Upper lobe of right lung (tissue), 1 donor: ENCODE results near the gene CC2D1A. TPM values are rescaled to one million over a fixed set of nuclear protein-coding genes. Genes with fewer than 3 reads are reported as not detected.

ENCODE experiments used
- ATAC-seq: fragments of 200-7000 bp; cut with Tn5 transposase; one replicate; pipeline ENCODE4 v1.9.1; 2020; ENCODE audit warnings: mild to moderate bottlenecking, moderate library complexity
- DNase-seq: peaks from one replicate; pipeline ENCODE4 v3.0.0-alpha.2; 2020
- H3K27ac ChIP-seq: fragments of 200-600 bp; one replicate; pipeline ENCODE4 v1.8.0; 2022
- H3K27me3 ChIP-seq: fragments of 200-600 bp; one replicate; pipeline ENCODE4 v1.8.0; 2022; ENCODE audit warnings: mild to moderate bottlenecking
- H3K36me3 ChIP-seq: fragments of 200-600 bp; one replicate; pipeline ENCODE4 v1.8.0; 2022
- H3K4me1 ChIP-seq: fragments of 200-600 bp; one replicate; pipeline ENCODE4 v1.8.0; 2022
- H3K4me3 ChIP-seq: fragments of 200-600 bp; one replicate; pipeline ENCODE4 v1.8.0; 2022; ENCODE audit warnings: mild to moderate bottlenecking
- H3K9me3 ChIP-seq: fragments of 200-600 bp; one replicate; pipeline ENCODE4 v1.8.0; 2022
- intact Hi-C: fragments of 100-400 bp; cut with DNase I; formaldehyde crosslinking; loops from one replicate; pipeline ENCODE4 v1.11.0; 2022
- total RNA-seq: library from RNA; stranded (reverse); fragmentation: NEBNext Ultra II Directional; extraction: Animal tissue kit (Norgen Biotek cat#: 25700); gene quantifications from one replicate; pipeline ENCODE4 v1.2.1, GENCODE V29; 2021
- TF ChIP-seq, protein P1 (sequence below): fragments of 200-600 bp; IDR thresholded peaks from one replicate; pipeline ENCODE4 v1.8.0; 2022; ENCODE audit warnings: antibody characterized with exemption
- donor health status: DM: no; HTN: yes; CAD: no; lungs with severe emphysema.

Gene CC2D1A
- total RNA-seq, 1 donor from 2014 or later: 28.9 TPM

DNA sequence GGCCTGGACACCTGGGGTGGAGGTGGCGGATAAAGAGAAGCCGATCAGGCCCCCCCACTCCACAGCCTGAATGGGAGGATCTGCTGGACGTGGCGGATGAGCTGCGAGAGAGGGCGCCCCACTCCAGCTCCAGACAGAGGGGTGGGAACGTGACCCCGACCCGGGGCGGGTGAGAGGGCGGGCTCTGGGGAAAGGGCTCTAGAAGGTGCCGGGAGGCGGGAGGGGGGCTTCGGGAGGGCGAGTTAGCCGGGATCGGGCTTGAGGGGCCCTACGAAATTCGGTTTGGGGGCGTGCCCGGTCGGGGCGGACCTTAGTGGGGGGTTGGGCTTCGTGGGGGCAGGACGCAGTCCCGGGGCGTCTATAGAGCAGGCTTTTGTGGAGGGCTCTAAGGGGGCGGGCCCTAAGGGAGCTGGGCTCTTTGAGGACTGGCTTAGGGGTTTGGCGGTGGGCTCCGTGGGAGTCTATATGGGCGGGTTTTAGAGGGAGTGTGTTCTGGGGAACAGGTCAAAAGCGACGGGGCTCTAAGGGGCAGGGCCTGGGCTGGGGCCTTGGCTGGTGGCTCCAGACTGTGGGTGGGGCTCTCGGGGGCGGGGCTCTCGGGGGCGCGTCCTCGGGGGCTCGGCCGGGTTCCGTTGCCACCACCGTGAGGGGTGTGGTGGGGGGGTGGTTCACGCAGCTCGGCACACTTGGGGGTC, 33.2 kb upstream of the CC2D1A start:
- TF ChIP-seq, protein P1, sequence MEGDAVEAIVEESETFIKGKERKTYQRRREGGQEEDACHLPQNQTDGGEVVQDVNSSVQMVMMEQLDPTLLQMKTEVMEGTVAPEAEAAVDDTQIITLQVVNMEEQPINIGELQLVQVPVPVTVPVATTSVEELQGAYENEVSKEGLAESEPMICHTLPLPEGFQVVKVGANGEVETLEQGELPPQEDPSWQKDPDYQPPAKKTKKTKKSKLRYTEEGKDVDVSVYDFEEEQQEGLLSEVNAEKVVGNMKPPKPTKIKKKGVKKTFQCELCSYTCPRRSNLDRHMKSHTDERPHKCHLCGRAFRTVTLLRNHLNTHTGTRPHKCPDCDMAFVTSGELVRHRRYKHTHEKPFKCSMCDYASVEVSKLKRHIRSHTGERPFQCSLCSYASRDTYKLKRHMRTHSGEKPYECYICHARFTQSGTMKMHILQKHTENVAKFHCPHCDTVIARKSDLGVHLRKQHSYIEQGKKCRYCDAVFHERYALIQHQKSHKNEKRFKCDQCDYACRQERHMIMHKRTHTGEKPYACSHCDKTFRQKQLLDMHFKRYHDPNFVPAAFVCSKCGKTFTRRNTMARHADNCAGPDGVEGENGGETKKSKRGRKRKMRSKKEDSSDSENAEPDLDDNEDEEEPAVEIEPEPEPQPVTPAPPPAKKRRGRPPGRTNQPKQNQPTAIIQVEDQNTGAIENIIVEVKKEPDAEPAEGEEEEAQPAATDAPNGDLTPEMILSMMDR: peak; percentile 16
- ATAC-seq: peak; percentile 58
- Histone ChIP-seq H3K27ac (no peak overlapping the region), H3K4me1 (no peaks in the 10 kb centered on the region), H3K27me3 (no peaks in the 10 kb centered on the region), H3K4me3 (peak overlapping the region; percentile 33), H3K36me3 (no peaks in the 10 kb centered on the region), H3K9me3 (no peaks in the 10 kb centered on the region)
- no peak for DNase-seq
- intact Hi-C loops: no loop called here

GRCh38 chr19:13873834-13874515, 32.0 kb upstream of the CC2D1A start:
- ATAC-seq: no peak
- H3K27ac ChIP-seq: no peak overlapping the region
- no peak overlapping the region for H3K4me3 ChIP-seq
- DNase-seq: no peak
- TF ChIP-seq, protein P1: no peak
- no peaks in the 10 kb centered on the region for H3K27me3 ChIP-seq
- no peaks in the 10 kb centered on the region for H3K36me3 ChIP-seq
- H3K9me3 ChIP-seq: no peaks in the 10 kb centered on the region
- intact Hi-C loops: no loop called here
- no peaks in the 10 kb centered on the region for H3K4me1 ChIP-seq

- H3K27me3 ChIP-seq: no peaks in the 10 kb centered on the region
- no peaks in the 10 kb centered on the region for H3K9me3 ChIP-seq
- intact Hi-C loops: no loop called here
- ATAC-seq (no peak), DNase-seq (no peak)
- H3K4me1 ChIP-seq: peaks cover 11% of the 10 kb centered on the region
- H3K4me3 ChIP-seq: no peak overlapping the region
- TF ChIP-seq, protein P1: no peak
- H3K36me3 ChIP-seq: no peaks in the 10 kb centered on the region
- no peak overlapping the region for H3K27ac ChIP-seq
Observed at GRCh38 chr19:13875824-13876223, 30.2 kb upstream of the CC2D1A start.

- Histone ChIP-seq H3K4me1 (peaks cover 21% of the 10 kb centered on the region), H3K4me3 (no peak within 1 kb of the TSS), H3K36me3 (no peaks in the 10 kb centered on the region), H3K9me3 (no peaks in the 10 kb centered on the region), H3K27me3 (no peaks in the 10 kb centered on the region), H3K27ac (no peak within 1 kb of the TSS)
- DNase-seq: no peak
- intact Hi-C loops: no loop called here
- TF ChIP-seq, protein P1: no peak
- no peak for ATAC-seq
Observed at GRCh38 chr19:13876834-13877233, 29.2 kb upstream of the CC2D1A start, which contains the start of gene NANOS3. NANOS3 (plus strand) TSS chr19:13877134; CDS start chr19:13877249, 115 bp downstream.

GRCh38 chr19:13877303-13877702, 28.7 kb upstream of the CC2D1A start:
- TF ChIP-seq, protein P1: no peak
- H3K4me1 ChIP-seq: peaks cover 22% of the 10 kb centered on the region
- intact Hi-C loops: no loop called here
- ATAC-seq (no peak), DNase-seq (no peak)
- no peak overlapping the region for H3K27ac ChIP-seq
- H3K36me3 ChIP-seq: no peaks in the 10 kb centered on the region
- no peaks in the 10 kb centered on the region for H3K27me3 ChIP-seq
- no peak overlapping the region for H3K4me3 ChIP-seq
- no peaks in the 10 kb centered on the region for H3K9me3 ChIP-seq
